Breast epithelium (tissue), 3 donors: ENCODE data around the gene CCDC51.

Experiments used
- POLR2A ChIP-seq: fragments of 450-650 bp; IDR thresholded peaks from one replicate; pipeline ENCODE4 v1.6.1; 2016; ENCODE audit warnings: antibody characterized with exemption, mild to moderate bottlenecking, moderate library complexity
- POLR2AphosphoS5 ChIP-seq, 3 donors: sonication (generic); formaldehyde crosslinking; IDR thresholded peaks; one replicate each; pipeline ENCODE4 v1.6.1; 2017; ENCODE audit warnings: antibody characterized with exemption in 3 of 3
- TF ChIP-seq, protein P1 (sequence below), 3 donors: fragments of 450-650 bp; IDR thresholded peaks; one replicate each; pipeline ENCODE4 v1.5.1; 2016 to 2017; ENCODE audit warnings: antibody characterized with exemption in 3 of 3, mild to moderate bottlenecking in 3 of 3, moderate library complexity in 3 of 3

DNA sequence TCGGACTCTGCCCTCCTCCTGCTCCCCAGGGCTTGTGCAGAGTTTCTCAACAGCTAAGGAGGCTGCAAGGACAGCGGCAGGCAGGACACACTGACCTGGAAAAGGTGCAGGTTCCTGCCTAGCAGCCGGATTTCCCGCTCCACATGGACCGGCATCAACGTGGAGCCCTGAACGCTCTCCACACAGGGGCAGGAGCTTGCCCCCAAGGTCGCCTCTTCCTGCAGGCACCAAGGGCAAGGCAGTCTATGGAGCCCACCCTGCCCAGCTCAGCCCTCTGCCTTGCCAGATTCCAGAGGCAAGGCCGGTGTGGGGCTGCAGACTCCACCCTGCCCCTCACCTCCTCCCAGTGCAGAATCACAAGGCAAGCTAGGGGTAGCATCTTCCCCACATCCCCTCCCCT lies 20.8 kb downstream of the CCDC51 start:
- no peak for TF ChIP-seq POLR2AphosphoS5 (IDR thresholded peaks at IDR 0.05)
- TF ChIP-seq, protein P1, sequence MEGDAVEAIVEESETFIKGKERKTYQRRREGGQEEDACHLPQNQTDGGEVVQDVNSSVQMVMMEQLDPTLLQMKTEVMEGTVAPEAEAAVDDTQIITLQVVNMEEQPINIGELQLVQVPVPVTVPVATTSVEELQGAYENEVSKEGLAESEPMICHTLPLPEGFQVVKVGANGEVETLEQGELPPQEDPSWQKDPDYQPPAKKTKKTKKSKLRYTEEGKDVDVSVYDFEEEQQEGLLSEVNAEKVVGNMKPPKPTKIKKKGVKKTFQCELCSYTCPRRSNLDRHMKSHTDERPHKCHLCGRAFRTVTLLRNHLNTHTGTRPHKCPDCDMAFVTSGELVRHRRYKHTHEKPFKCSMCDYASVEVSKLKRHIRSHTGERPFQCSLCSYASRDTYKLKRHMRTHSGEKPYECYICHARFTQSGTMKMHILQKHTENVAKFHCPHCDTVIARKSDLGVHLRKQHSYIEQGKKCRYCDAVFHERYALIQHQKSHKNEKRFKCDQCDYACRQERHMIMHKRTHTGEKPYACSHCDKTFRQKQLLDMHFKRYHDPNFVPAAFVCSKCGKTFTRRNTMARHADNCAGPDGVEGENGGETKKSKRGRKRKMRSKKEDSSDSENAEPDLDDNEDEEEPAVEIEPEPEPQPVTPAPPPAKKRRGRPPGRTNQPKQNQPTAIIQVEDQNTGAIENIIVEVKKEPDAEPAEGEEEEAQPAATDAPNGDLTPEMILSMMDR (IDR thresholded peaks at IDR 0.05), result no peak
- no peak for TF ChIP-seq POLR2A
